ENCODE results near the gene TRIM27. TPM values are rescaled to one million over a fixed set of nuclear protein-coding genes. Genes with fewer than 3 reads are reported as not detected.
"Not testable (repeated sequence)": the region's sequence is repeated elsewhere in the genome, so short reads cannot be mapped to it uniquely, and the experiment has no call there.

Gene TRIM27, protein sequence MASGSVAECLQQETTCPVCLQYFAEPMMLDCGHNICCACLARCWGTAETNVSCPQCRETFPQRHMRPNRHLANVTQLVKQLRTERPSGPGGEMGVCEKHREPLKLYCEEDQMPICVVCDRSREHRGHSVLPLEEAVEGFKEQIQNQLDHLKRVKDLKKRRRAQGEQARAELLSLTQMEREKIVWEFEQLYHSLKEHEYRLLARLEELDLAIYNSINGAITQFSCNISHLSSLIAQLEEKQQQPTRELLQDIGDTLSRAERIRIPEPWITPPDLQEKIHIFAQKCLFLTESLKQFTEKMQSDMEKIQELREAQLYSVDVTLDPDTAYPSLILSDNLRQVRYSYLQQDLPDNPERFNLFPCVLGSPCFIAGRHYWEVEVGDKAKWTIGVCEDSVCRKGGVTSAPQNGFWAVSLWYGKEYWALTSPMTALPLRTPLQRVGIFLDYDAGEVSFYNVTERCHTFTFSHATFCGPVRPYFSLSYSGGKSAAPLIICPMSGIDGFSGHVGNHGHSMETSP
- total RNA-seq (2014; rRNA removed) = 64.4 and 71.2 TPM in 2 replicates
- 31.3 TPM for polyA plus RNA-seq (2012)

DNA sequence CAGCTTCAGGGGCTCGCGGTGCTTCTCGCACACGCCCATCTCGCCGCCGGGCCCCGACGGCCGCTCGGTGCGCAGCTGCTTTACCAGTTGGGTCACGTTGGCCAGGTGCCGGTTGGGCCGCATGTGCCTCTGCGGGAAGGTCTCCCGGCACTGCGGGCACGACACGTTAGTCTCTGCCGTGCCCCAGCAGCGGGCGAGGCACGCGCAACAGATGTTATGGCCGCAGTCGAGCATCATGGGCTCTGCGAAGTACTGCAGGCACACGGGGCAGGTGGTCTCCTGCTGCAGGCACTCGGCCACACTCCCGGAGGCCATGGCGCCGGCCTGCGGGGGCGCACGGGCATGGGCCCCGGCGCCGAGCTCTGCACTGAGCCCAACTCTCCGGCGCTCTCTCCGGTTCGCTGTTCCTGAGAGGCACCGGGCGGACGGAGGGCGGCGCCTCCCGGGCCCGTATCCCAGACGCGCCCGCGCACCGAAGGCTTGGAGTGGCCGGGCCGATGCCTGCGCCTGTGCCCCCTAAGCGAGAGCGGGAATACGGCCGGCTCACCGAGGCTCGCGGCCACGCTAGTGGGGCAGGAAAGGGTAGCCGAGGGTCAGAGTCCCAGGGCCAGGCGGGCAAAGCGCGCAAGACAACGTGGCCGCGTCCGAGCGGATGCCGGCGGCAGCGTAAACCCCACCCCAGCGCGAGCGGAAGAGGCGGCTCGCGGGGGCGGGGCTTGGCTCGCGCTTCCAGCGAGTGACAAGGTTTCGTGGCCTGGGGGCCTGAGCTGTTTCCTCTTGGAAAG, at the start of gene TRIM27:
TSS of gene TRIM27 (minus strand) at position 668 of the 785 bp plus-strand sequence. CDS start at position 315, 353 bp downstream.
- peak; percentile 79 for DNase-seq (ENCODE audit: low read depth)

DNA sequence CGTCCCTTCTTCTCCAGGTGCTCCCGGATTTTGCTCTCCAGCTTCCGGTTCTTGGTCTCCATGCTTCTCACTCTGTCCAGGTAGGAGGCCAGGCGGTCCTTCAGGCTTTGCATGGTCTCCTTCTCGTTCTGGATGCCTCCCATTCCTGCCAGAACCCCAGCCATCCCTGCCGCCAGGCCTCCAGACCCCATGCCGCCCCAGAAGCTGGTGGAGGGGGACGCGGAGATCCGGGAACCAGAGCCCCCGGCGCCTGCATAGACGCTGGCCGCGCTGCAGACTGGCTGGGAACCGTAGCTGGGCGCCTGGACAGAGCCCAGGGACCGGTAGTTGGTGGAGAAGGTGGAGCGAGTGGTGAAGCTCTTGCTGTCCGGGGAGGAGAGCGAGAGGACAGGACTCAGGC, 46.3 kb upstream of the TRIM27 start:
- DNase-seq (ENCODE audit: low read depth) = not testable (repeated sequence)

DNA sequence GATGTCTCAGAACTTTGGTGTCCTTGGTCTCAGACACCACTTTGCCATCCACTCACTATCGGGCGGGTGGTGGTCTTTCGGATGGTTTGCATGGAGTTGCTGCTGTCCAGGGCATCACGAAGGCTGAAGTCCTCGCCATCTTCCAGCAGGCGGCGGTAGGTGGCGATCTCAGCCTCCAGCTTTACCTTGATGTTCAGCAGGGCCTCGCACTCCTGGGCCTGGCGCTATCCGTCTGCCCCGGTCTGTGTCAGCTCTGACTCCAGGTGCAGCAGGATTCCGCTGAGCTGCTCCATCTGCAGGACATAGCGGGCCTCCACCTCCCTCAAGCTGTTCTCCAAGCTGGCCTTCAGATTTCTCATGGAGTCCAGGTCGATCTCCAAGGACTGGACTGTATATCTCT, 45.3 kb upstream of the TRIM27 start:
- DNase-seq (ENCODE audit: low read depth) = no peak

DNA sequence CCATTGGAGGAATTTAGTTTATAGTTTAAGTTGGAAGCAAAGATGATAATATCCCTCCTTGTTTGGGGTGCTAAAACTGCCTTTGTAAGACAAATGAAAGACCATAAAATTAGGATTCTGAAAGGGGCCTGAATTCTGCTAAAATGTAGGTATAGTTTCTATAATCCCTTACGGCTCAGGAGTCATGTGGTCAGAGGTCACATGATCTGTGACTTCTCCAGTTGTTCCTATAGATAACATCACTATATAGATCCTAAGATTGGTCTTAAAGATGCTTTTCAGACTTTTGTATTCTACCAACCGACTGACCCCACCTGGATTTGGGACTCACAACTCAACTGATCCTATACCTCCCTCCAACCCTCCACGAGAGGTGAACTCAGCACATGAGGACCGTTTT, 44.7 kb upstream of the TRIM27 start:
- no peak for DNase-seq (ENCODE audit: low read depth)

DNA sequence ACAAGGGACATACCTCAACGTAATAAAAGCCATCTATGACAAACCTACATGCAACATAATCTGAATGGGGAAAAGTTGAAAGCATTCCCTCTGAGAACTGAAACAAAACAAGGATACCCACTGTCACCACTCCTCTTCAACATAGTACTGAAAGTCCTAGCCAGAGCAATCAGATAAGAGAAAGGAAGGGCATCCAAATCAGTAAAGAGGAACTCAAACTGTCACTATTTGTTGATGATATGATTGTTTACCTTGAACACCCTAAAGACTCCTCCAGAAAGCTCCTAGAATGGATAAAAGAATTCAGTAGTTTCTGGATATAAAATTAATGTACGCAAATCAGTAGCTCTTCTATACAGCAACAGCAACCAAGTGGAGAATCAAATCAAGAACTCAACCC, 41.9 kb upstream of the TRIM27 start:
- no peak for DNase-seq (ENCODE audit: low read depth)

GRCh38 chr6:28960846-28961500, 37.2 kb upstream of the TRIM27 start:
- DNase-seq (ENCODE audit: low read depth) = no peak

DNA sequence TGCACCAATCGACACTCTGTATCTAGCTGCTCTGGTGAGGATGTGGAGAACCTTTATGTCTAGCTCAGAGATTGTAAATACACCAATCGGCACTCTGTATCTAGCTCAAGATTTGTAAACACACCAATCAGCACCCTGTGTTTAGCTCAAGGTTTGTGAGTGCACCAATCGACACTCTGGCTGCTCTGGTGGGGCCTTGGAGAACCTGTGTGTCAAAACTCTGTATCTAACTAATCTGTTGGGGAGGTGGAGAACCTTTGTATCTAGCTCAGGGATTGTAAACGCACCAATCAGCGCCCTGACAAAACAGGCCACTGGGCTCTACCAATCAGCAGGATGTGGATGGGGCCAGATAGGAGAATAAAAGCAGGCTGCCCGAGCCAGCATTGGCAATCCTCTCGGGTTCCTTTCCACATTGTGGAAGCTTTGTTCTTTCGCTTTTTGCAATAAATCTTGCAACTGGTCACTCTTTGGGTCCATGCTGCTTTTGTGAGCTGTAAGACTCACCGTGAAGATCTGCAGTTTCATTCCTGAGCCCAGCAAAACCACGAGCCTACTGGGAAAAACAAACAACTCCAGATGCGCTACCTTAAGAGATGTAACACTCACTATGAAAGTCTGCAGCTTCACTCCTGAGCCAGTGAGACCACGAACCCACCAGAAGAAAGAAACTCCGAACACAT, 34.9 kb upstream of the TRIM27 start:
- DNase-seq (ENCODE audit: low read depth) = not testable (repeated sequence)

DNA sequence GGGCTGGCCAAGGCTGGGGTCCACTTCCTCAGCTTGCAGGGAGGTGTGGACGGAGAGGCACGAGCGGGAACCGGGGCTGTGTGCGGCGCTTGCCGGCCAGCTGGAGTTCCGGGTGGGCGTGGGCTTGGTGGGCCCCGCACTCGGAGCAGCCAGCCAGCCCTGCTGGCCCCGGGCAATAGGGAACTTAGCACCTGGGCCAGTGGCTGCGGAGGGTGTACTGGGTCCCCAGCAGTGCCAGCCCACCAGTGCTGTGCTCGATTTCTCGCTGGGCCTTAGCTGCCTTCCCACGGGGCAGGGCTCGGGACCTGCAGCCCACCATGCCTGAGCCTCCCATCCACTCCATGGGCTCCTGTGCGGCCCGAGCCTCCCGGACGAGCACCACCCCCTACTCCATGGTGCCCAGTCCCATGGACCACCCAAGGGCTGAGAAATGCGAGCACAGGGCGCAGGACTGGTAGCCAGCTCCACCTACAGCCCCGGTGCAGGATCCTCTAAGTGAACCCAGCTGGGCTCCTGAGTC, 34.1 kb upstream of the TRIM27 start:
- not testable (repeated sequence) for DNase-seq (ENCODE audit: low read depth)

GRCh38 chr6:28956331-28956730, 32.5 kb upstream of the TRIM27 start:
- no peak for DNase-seq (ENCODE audit: low read depth)

DNA sequence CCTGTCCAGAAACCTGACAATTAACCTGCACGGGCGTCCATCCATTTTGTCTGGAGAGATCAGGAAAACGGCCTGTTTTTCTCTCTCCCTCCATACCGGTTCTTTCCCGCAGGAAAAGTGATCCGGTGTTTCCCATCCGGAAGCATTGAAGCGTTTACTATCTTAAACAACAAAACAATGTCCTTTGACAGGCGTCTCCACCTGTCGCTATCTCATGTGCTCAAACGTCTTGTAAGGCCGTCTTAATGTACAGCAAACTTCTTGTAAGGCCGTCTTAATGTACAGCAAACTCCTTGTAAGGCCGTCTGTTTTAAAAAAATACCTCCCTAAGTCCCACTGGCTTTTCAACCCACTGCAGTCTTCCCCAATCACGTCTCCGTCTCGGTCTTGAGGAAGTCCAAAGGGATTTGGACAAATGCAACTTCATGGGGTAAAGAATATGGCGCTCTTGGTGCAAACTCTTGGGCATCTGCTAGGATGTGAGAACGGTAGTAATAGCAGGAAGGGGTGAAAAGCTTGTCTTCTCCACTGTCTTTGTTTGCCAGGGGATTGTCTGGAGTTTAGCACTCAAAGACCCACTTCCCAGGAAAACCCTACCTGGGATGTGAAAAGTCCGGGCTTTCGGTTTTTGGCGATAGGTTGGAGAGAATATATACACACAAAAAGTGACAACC, 29.9 kb upstream of the TRIM27 start:
- DNase-seq (ENCODE audit: low read depth) = peak; percentile 43

GRCh38 chr6:28953039-28953584, 29.3 kb upstream of the TRIM27 start:
- DNase-seq (ENCODE audit: low read depth) = peak; percentile 61

DNA sequence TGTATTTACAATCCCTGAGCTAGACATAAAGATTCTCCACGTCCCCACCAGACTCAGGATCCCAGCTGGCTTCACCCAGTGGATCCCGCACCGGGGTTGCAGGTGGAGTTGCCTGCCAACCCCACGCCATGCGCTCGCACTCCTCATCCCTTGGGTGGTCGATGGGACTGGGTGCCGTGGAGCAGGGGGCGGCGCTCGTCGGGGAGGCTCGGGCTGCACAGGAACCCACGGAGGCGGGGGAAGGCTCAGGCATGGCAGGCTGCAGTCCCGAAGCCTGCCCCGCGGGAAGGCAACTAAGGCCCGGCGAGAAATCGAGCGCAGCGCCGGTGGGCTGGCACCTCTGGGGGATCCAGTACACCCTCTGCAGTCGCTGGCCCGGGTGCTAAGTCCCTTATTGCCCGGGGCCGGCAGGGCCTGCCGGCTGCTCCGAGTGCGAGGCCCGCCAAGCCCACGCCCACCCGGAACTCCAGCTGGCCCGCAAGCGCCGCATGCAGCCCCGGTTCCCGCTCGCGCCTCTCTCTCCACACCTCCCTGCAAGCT, 25.9 kb upstream of the TRIM27 start:
- DNase-seq (ENCODE audit: low read depth) = not testable (repeated sequence)

DNA sequence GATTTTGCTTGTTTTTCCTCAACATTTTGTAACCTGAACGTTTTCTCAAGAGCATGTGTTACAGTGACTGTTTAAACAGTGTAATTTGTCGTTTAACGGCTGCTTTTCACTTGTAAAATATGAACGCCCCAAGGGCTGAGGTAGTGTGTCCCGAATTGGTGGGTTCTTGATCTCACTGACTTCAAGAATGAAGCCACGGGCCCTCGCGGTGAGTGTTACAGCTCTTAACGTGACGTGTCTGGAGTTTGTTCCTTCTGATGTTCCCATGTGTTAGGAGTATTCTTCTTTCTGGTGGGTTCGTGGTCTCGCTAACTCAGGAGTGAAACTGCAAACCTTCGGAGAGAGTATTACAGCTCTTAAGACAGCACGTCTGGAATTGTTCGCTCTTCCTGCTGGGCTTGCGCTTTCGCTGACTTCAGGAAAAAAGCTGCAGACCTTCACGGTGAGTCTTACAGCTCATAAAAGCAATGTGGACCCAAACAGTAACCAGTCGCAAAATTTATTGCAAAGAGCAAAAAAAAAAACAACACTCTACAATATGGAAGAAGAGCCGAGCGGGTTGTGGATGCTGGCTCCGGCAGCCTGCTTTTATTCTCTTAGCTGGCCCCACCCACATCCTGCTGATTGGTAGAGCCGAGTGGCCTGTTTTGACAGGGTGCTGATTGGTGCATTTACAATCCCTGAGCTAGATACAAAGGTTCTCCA, 25.1 kb upstream of the TRIM27 start:
- DNase-seq (ENCODE audit: low read depth) = no peak

DNA sequence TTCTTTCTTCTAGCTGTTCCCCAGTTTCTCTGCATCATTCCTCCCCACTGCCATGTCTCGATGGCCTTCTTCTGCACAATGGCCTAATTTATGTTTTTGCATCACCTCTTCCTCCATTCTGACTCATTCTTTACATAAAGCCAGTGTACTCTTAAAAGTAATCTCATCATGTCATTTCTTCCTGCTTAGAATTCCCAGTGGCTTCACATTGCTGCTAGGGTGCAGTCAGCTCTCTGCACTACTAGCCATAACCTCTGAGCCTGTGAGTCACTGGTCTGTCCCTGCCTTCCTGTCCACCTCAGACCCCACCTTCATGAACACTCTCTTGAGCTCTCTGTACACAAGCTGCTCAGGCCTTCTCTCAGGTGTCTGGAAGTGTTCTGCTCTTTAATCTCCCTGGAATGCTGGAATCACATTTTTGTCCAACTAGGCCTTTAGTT, 24.1 kb upstream of the TRIM27 start:
- peak; percentile 14 for DNase-seq (ENCODE audit: low read depth)

DNA sequence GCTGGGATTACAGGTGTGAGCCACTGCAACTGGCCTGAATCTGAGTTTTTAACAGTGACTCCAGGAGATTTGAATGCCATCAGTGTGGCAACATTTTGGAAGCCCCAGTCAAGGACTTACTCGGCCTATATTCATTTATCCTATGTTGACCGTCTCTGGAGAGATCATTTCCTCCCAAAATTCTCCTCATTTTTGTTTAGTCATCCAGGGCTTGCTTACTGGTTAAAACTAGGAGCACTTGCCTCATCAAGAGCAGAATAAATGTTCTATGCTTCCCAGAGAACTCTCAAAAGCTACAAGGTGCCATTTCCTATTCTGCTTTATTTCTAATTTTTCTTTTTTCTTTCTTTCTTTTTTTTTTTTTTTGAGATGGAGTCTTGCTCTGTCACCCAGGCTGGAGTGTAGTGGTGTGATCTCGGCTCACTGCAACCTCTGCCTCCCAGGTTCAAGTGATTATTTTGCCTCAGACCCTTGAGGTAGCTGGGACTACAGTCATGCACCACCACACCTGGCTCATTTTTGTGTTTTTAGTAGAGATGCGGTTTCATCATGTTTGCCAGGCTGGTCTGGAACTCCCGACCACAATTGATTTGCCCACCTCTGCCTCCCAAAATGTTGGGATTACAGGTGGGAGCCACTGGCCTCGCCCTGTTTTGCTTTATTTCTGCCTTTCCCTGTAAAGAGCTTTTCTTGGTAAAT, 23.4 kb upstream of the TRIM27 start:
- no peak for DNase-seq (ENCODE audit: low read depth)

DNA sequence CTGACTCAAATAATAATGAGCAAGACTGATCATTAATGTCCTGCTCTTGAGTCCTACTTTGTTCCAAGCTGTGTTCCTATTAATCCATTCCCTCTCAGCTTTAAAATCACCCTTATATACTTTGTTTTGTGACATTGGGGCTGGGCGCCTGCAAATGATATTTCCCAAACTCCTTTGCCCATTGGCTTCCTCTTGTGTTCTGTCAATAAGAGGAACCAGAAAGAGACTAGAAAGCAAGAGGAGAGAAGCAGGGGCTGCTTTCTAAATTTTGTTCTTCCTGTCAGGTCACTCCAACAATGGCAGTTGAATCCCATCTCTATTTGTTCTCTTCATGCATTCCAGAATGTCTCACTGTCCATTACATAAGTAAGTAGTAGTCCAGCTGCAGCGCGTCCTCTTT, 21.6 kb upstream of the TRIM27 start:
- DNase-seq (ENCODE audit: low read depth) = no peak

- peak; percentile 78 for DNase-seq (ENCODE audit: low read depth)
These were observed 20.7 kb upstream of the TRIM27 start for GRCh38 chr6:28944412-28944865.
